T47D (cell line): ENCODE results near the gene MEGF9.
"Not testable (repeated sequence)": the region's sequence is repeated elsewhere in the genome, so short reads cannot be mapped to it uniquely, and the experiment has no call there.

Experiments used
- DNase-seq, 2 experiments: peaks; one replicate each; pipeline versions ENCODE4 v3.0.0 to v3.0.0-alpha.2; 2011 to 2012; ENCODE audit warnings: low read depth in 1 of 2, low spot score in 1 of 2
- JUND ChIP-seq: IDR thresholded peaks from 2 replicates; pipeline ENCODE4 v1.6.1; 2012; ENCODE audit warnings: low read depth
- in situ Hi-C: cut with HindIII; loops from 2 replicates; pipeline ENCODE4 v1.10.0; 2016; ENCODE audit warnings: low sequenced_read_pairs, low pct_unique_long_range_greater_than_20kb

MEGF9 gene

GRCh38 chr9:120561709-120562108, 152.6 kb downstream of the MEGF9 start:
- in situ Hi-C loops: no loop called here
- no peak for TF ChIP-seq JUND
- no peak for DNase-seq

- DNase-seq: no peak
- TF ChIP-seq JUND: no peak
- in situ Hi-C loops: no loop called here
Measured at GRCh38 chr9:120559546-120559945, 154.7 kb downstream of the MEGF9 start.

GRCh38 chr9:120558454-120558853, 155.8 kb downstream of the MEGF9 start:
- no peak for TF ChIP-seq JUND
- in situ Hi-C loops: no loop called here
- DNase-seq: no peak

GRCh38 chr9:120557205-120557604, 157.1 kb downstream of the MEGF9 start:
- DNase-seq: no peak
- TF ChIP-seq JUND: no peak
- in situ Hi-C loops: no loop called here

- no peak for DNase-seq
- in situ Hi-C loops: no loop called here
- TF ChIP-seq JUND: no peak
Measured at GRCh38 chr9:120556775-120557174, 157.5 kb downstream of the MEGF9 start.

GRCh38 chr9:120555839-120556238, 158.4 kb downstream of the MEGF9 start:
- in situ Hi-C loops: no loop called here
- no peak for DNase-seq

GRCh38 chr9:120552210-120552704, 162.0 kb downstream of the MEGF9 start:
- in situ Hi-C loops, DNase-seq: not testable (repeated sequence)

More at GRCh38 chr9:120555839-120556238, 158.4 kb downstream of the MEGF9 start:
- TF ChIP-seq JUND: no peak
